T-cell (primary cell): ENCODE data around the gene ZBTB7A. TPM values are rescaled to one million over a fixed set of nuclear protein-coding genes. Genes with fewer than 3 reads are reported as not detected.

Source experiments
- ATAC-seq, 4 experiments: fragments of 200-7000 bp in 3 of 4; fragments of 150-1000 bp in 1 of 4; cut with Tn5 transposase; replicated peaks in 1 of 4; 1 replicate in 3 of 4; 2 replicates in 1 of 4; pipeline ENCODE4 v1.10.0; 2021; ENCODE audit warnings: moderate library complexity in 3 of 4, mild to moderate bottlenecking in 2 of 4, moderate number of reproducible peaks in 1 of 4
- CTCF ChIA-PET, 2 donors: fragments of 300-600 bp; sonication (Branson Sonifier 250); formaldehyde crosslinking; loops; one replicate each; lab custom pipeline; 2022; ENCODE audit warnings: antibody characterized with exemption in 2 of 2; lab: Charles Lee
- POLR2A ChIA-PET, 2 donors: fragments of 300-600 bp; sonication (Branson Sonifier 250); formaldehyde crosslinking; loops; one replicate each; lab custom pipeline; 2022; ENCODE audit warnings: antibody characterized with exemption in 2 of 2; lab: Charles Lee
- DNase-seq, 35 experiments: peaks; one replicate each; pipeline versions ENCODE4 v3.0.0 to v3.0.0-alpha.2; 2013 to 2023
- H3K27ac ChIP-seq: one replicate; pipeline ENCODE4 v1.5.1; 2013; ENCODE audit warnings: low read length
- H3K27me3 ChIP-seq, 2 experiments: replicated peaks in 1 of 2; 1 replicate in 1 of 2; 2 replicates in 1 of 2; pipeline versions ENCODE4 v1.6.1 to v1.7.0; 2013; ENCODE audit warnings: low read length in 1 of 2, mixed read lengths in 1 of 2; ENCODE audit not compliant: control insufficient read depth in 2 of 2, insufficient read depth in 2 of 2; ENCODE audit errors: extremely low read depth in 1 of 2
- H3K36me3 ChIP-seq, 2 donors: 1 replicate in 1 of 2; 2 replicates in 1 of 2; pipeline versions ENCODE4 v1.6.1 to v1.7.0; 2013; ENCODE audit warnings: low read length in 1 of 2; ENCODE audit not compliant: control insufficient read depth in 2 of 2, insufficient read depth in 1 of 2; ENCODE audit errors: extremely low read depth in 1 of 2
- H3K4me1 ChIP-seq, 2 experiments: 1 replicate in 1 of 2; 2 replicates in 1 of 2; pipeline versions ENCODE4 v1.6.1 to v1.7.0; 2013; ENCODE audit warnings: low read length in 2 of 2, mixed read lengths in 1 of 2; ENCODE audit not compliant: insufficient read depth in 2 of 2, control insufficient read depth in 1 of 2; ENCODE audit errors: extremely low read depth in 1 of 2
- H3K4me3 ChIP-seq, 2 donors: 1 replicate in 1 of 2; 2 replicates in 1 of 2; pipeline versions ENCODE4 v1.5.1 to v1.7.0; 2013; ENCODE audit warnings: mild to moderate bottlenecking in 2 of 2, low read length in 1 of 2, moderate library complexity in 1 of 2; ENCODE audit not compliant: control insufficient read depth in 1 of 2; ENCODE audit errors: extremely low read depth in 1 of 2
- H3K9me3 ChIP-seq: 2 replicates; pipeline ENCODE4 v1.7.0; 2013
- H3K27ac Mint-ChIP-seq, 2 donors: one replicate each; pipeline ENCODE4 v1.8.0; 2020 to 2021; ENCODE audit warnings: mild to moderate bottlenecking in 2 of 2, mixed read lengths in 2 of 2
- H3K27me3 Mint-ChIP-seq, 2 donors: one replicate each; pipeline ENCODE4 v1.8.0; 2021 to 2022; ENCODE audit warnings: mixed read lengths in 2 of 2
- H3K36me3 Mint-ChIP-seq: one replicate; pipeline ENCODE4 v1.8.0; 2021; ENCODE audit warnings: mixed read lengths
- H3K4me1 Mint-ChIP-seq, 3 donors: one replicate each; pipeline ENCODE4 v1.8.0; 2020 to 2022; ENCODE audit warnings: mixed read lengths in 3 of 3, mild to moderate bottlenecking in 1 of 3
- H3K4me3 Mint-ChIP-seq, 3 donors: one replicate each; pipeline ENCODE4 v1.8.0; 2020 to 2022; ENCODE audit warnings: mild to moderate bottlenecking in 3 of 3, mixed read lengths in 3 of 3, moderate library complexity in 3 of 3
- H3K9me3 Mint-ChIP-seq, 3 donors: one replicate each; pipeline ENCODE4 v1.8.0; 2020 to 2022; ENCODE audit warnings: mixed read lengths in 3 of 3
- WGBS: methylation state at CpG from one replicate; pipeline ENCODE4 v1.1.5; 2013; ENCODE audit warnings: missing lambda C conversion rate; ENCODE audit not compliant: insufficient coverage; 5-methylcytosine and 5-hydroxymethylcytosine counted together
- total RNA-seq, 35 experiments: library from RNA in 6 of 35; stranded (reverse) in 6 of 35; fragments of 120-200 nt in 1 of 35; gene quantifications; one replicate each; pipeline versions ENCODE4 v1.2.1 to v1.2.4 and lab custom pipeline; 2013 to 2026

Gene ZBTB7A
- total RNA-seq, 5 donors from 2014 or later (not counting 1 experiment from before 2014, with no cell fraction given) = 43.6 to 85.7 (median 81.8) TPM

- 98% methylated on average over 10 of the region's 22 CpGs for WGBS
- Histone ChIP-seq H3K4me1 (peaks cover 0 to 30% of the 10 kb centered on the region in 2 experiments), H3K36me3 (peaks cover 17 to 30% of the 10 kb centered on the region in 2 donors), H3K4me3 (no peak overlapping the region), H3K27me3 (no peaks in the 10 kb centered on the region), H3K9me3 (no peaks in the 10 kb centered on the region), H3K27ac (no peak overlapping the region)
- Mint-ChIP-seq H3K27me3 (no peaks in the 10 kb centered on the region), H3K27ac (no peak overlapping the region), H3K4me3 (no peak overlapping the region), H3K9me3 (no peaks in the 10 kb centered on the region), H3K36me3 (peaks cover 17% of the 10 kb centered on the region), H3K4me1 (peaks cover 6 to 15% (median 14%) of the 10 kb centered on the region in 3 donors)
- CTCF ChIA-PET = no interaction called here
- no peak for ATAC-seq
- no peak for DNase-seq
- POLR2A ChIA-PET = no interaction called here
Observed at GRCh38 chr19:4018140-4018613, 48.5 kb downstream of the ZBTB7A start.

GRCh38 chr19:4016903-4017638 is 49.6 kb downstream of the ZBTB7A start:
- Histone ChIP-seq H3K4me1 (peaks cover 0 to 33% of the 10 kb centered on the region in 2 experiments), H3K36me3 (peaks cover 22 to 35% of the 10 kb centered on the region in 2 donors), H3K4me3 (no peak overlapping the region), H3K27me3 (no peaks in the 10 kb centered on the region), H3K27ac (no peak overlapping the region), H3K9me3 (no peaks in the 10 kb centered on the region)
- ChIA-PET CTCF (no interaction called here), POLR2A (no interaction called here)
- DNase-seq (no peak), ATAC-seq (peak in 1 of 4 experiments; percentile 17)
- H3K4me1 Mint-ChIP-seq = peaks cover 6 to 24% (median 23%) of the 10 kb centered on the region in 3 donors
- H3K27ac Mint-ChIP-seq = no peak overlapping the region
- H3K27me3 Mint-ChIP-seq = no peaks in the 10 kb centered on the region
- H3K36me3 Mint-ChIP-seq = peaks cover 20% of the 10 kb centered on the region
- H3K4me3 Mint-ChIP-seq = no peak overlapping the region
- 100% methylated on average over 6 of the region's 15 CpGs for WGBS
- H3K9me3 Mint-ChIP-seq = no peaks in the 10 kb centered on the region

DNA sequence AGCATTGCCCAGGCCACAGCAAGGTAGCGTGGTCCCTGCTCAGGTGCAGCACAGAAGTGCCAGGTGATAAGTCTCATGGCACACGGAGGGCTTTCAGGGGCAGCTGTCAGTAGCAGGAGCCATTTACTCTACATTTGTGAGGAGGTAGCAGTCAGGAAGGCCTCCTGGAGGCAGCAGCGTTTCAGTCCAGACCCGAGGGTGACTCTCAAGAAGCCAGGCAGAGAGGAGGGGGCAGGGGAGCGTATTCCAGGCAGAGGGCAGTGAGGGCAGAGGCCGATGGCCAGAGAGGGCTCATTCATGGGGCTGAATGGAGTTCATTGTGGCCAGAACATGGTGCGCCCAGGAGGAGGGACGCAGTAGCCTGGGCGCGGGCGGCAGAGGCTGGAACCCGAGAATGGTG is 50.2 kb downstream of the ZBTB7A start:
- Histone ChIP-seq H3K36me3 (peaks cover 23 to 36% of the 10 kb centered on the region in 2 donors), H3K9me3 (no peaks in the 10 kb centered on the region), H3K27ac (no peak overlapping the region), H3K27me3 (no peaks in the 10 kb centered on the region), H3K4me3 (no peak overlapping the region), H3K4me1 (peaks cover 0 to 35% of the 10 kb centered on the region in 2 experiments)
- Mint-ChIP-seq H3K9me3 (no peaks in the 10 kb centered on the region), H3K27me3 (no peaks in the 10 kb centered on the region), H3K4me3 (no peak overlapping the region), H3K27ac (no peak overlapping the region), H3K4me1 (peaks cover 6 to 24% (median 23%) of the 10 kb centered on the region in 3 donors), H3K36me3 (peaks cover 17% of the 10 kb centered on the region)
- CTCF ChIA-PET = no interaction called here
- DNase-seq = no peak
- WGBS = 97% methylated on average over 12 of the region's 12 CpGs
- ATAC-seq = no peak
- POLR2A ChIA-PET = no interaction called here

GRCh38 chr19:4015705-4016402 is 50.8 kb downstream of the ZBTB7A start:
- Histone ChIP-seq H3K27me3 (no peaks in the 10 kb centered on the region), H3K27ac (no peak overlapping the region), H3K4me1 (peaks cover 0 to 42% of the 10 kb centered on the region in 2 experiments), H3K9me3 (no peaks in the 10 kb centered on the region), H3K36me3 (peaks cover 28 to 41% of the 10 kb centered on the region in 2 donors), H3K4me3 (no peak overlapping the region)
- ChIA-PET POLR2A (no interaction called here), CTCF (no interaction called here)
- H3K27me3 Mint-ChIP-seq = no peaks in the 10 kb centered on the region
- H3K4me3 Mint-ChIP-seq = no peak overlapping the region
- no peaks in the 10 kb centered on the region for H3K9me3 Mint-ChIP-seq
- H3K27ac Mint-ChIP-seq = no peak overlapping the region
- WGBS = 94% methylated on average over 29 of the region's 37 CpGs
- peaks cover 14% of the 10 kb centered on the region for H3K36me3 Mint-ChIP-seq
- peaks cover 12 to 30% (median 28%) of the 10 kb centered on the region in 3 donors for H3K4me1 Mint-ChIP-seq
- DNase-seq = no peak
- no peak for ATAC-seq

- Mint-ChIP-seq H3K27ac (no peak overlapping the region), H3K27me3 (no peaks in the 10 kb centered on the region), H3K36me3 (peaks cover 9% of the 10 kb centered on the region), H3K4me1 (peaks cover 13 to 37% (median 36%) of the 10 kb centered on the region in 3 donors), H3K9me3 (no peaks in the 10 kb centered on the region), H3K4me3 (no peak overlapping the region)
- Histone ChIP-seq H3K27ac (no peak overlapping the region), H3K27me3 (no peaks in the 10 kb centered on the region), H3K4me3 (no peak overlapping the region), H3K4me1 (peaks cover 0 to 52% of the 10 kb centered on the region in 2 experiments), H3K9me3 (no peaks in the 10 kb centered on the region), H3K36me3 (peaks cover 29 to 41% of the 10 kb centered on the region in 2 donors)
- ATAC-seq (peak in 3 of 4 experiments; percentile 41 to 70 (median 59)), DNase-seq (peak in 22 of 35 experiments; percentile 8 to 52 (median 30))
- ChIA-PET CTCF (no interaction called here), POLR2A (no interaction called here)
- WGBS = 79% methylated on average over 24 of the region's 25 CpGs
Observed at GRCh38 chr19:4014541-4015491, 51.9 kb downstream of the ZBTB7A start.
